GM12865 (cell line): ENCODE measurements around the gene MED15.
"Not testable (repeated sequence)": the region's sequence is repeated elsewhere in the genome, so short reads cannot be mapped to it uniquely, and the experiment has no call there.

Source experiments
- DNase-seq: peaks from one replicate; pipeline ENCODE4 v3.0.0; 2010; ENCODE audit warnings: low read depth
- H3K4me3 ChIP-seq: 2 replicates; pipeline ENCODE4 v1.5.1; 2011; ENCODE audit warnings: mild to moderate bottlenecking, low read depth, low read length, control low read depth
- CTCF ChIP-seq: IDR thresholded peaks from 2 replicates; pipeline ENCODE4 v1.5.1; 2011; ENCODE audit warnings: low read length, control low read depth, low read depth, inconsistent platforms; ENCODE audit not compliant: insufficient read depth; ENCODE audit errors: missing control alignments

Gene MED15

GRCh38 chr22:20537983-20538382 is 30.6 kb downstream of the MED15 start:
- no peak overlapping the region for H3K4me3 ChIP-seq
- no peak for TF ChIP-seq CTCF
- DNase-seq = no peak

- not testable (repeated sequence) for H3K4me3 ChIP-seq, DNase-seq
These were observed 31.5 kb downstream of the MED15 start for GRCh38 chr22:20538875-20539274.

GRCh38 chr22:20542055-20542454 is 34.6 kb downstream of the MED15 start:
- no peak for DNase-seq
- TF ChIP-seq CTCF = no peak
- no peak overlapping the region for H3K4me3 ChIP-seq

- no peak overlapping the region for H3K4me3 ChIP-seq
- no peak for TF ChIP-seq CTCF
- DNase-seq = no peak
These were observed 35.3 kb downstream of the MED15 start for GRCh38 chr22:20542736-20543135.

- not testable (repeated sequence) for H3K4me3 ChIP-seq, DNase-seq
These were observed 37.9 kb downstream of the MED15 start for GRCh38 chr22:20545318-20545634.

- DNase-seq = no peak
- no peak overlapping the region for H3K4me3 ChIP-seq
- no peak for TF ChIP-seq CTCF
These were observed 38.5 kb downstream of the MED15 start for GRCh38 chr22:20545681-20546521.

- TF ChIP-seq CTCF = no peak
- H3K4me3 ChIP-seq = no peak overlapping the region
- no peak for DNase-seq
These were observed 39.1 kb downstream of the MED15 start for GRCh38 chr22:20546541-20546950.

GRCh38 chr22:20547029-20547428 is 39.6 kb downstream of the MED15 start:
- H3K4me3 ChIP-seq = no peak overlapping the region
- no peak for DNase-seq
- no peak for TF ChIP-seq CTCF
